Kidney epithelial cell (primary cell): ENCODE data around the gene EIF4A3. TPM values are rescaled to one million over a fixed set of nuclear protein-coding genes. Genes with fewer than 3 reads are reported as not detected.

Source experiments
- DNase-seq: peaks from one replicate; pipeline ENCODE4 v3.0.0-alpha.2; 2010; ENCODE audit warnings: low read depth
- H3K27me3 ChIP-seq: 2 replicates; pipeline ENCODE4 v1.6.0; 2011; ENCODE audit warnings: low read length; ENCODE audit not compliant: control insufficient read depth, insufficient read depth
- H3K36me3 ChIP-seq: 2 replicates; pipeline ENCODE4 v1.5.1; 2011; ENCODE audit warnings: low read length; ENCODE audit not compliant: control insufficient read depth, insufficient read depth
- H3K4me3 ChIP-seq: 2 replicates; pipeline ENCODE4 v1.5.1; 2011; ENCODE audit warnings: low read depth, mild to moderate bottlenecking, control low read depth, low read length
- CTCF ChIP-seq: IDR thresholded peaks from 2 replicates; pipeline ENCODE4 v1.5.1; 2011; ENCODE audit warnings: mild to moderate bottlenecking, moderate library complexity, low read length, control low read depth, inconsistent platforms; ENCODE audit not compliant: insufficient read depth, poor library complexity, severe bottlenecking
- total RNA-seq: library from RNA; depleted of rRNA; stranded (reverse); fragments of >200 nt; gene quantifications from 2 replicates; pipeline ENCODE4 v1.2.3, GENCODE V29; 2015

EIF4A3 gene
- total RNA-seq, 1 donor from 2014 or later, result 74.1 TPM

GRCh38 chr17:80129006-80129565 lies 17.8 kb downstream of the EIF4A3 start:
- TF ChIP-seq CTCF, result no peak
- no peak for DNase-seq
- no peak overlapping the region for H3K4me3 ChIP-seq

DNA sequence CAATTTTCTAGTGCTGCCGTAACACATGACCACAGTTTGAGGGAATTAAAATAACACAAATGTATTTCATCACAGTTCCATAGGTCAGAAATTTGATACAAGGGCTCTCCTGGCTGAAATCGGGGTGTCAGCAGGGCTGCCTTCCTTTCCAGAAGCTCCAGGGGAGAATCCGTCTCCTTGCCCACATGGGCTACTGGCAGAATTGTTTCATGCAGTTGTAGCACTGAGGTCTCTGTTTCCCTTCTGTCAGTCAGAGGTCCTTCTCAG lies 20.5 kb downstream of the EIF4A3 start:
- Histone ChIP-seq H3K27me3 (no peaks in the 10 kb centered on the region), H3K4me3 (no peak overlapping the region), H3K36me3 (no peaks in the 10 kb centered on the region)
- TF ChIP-seq CTCF, result no peak
- no peak for DNase-seq

More at GRCh38 chr17:80129006-80129565, 17.8 kb downstream of the EIF4A3 start:
- Histone ChIP-seq H3K36me3 (no peaks in the 10 kb centered on the region), H3K27me3 (no peaks in the 10 kb centered on the region)

- TF ChIP-seq CTCF, result no peak
- Histone ChIP-seq H3K27me3 (no peaks in the 10 kb centered on the region), H3K36me3 (no peaks in the 10 kb centered on the region), H3K4me3 (no peak overlapping the region)
- no peak for DNase-seq
Observed at GRCh38 chr17:80125656-80126448, 21.1 kb downstream of the EIF4A3 start.

GRCh38 chr17:80124351-80124981 lies 22.5 kb downstream of the EIF4A3 start:
- H3K36me3 ChIP-seq, result no peaks in the 10 kb centered on the region
- H3K27me3 ChIP-seq, result no peaks in the 10 kb centered on the region
- H3K4me3 ChIP-seq, result no peak overlapping the region
- peak; percentile 54 for DNase-seq
- TF ChIP-seq CTCF, result peak; percentile 58

GRCh38 chr17:80123791-80124190 lies 23.1 kb downstream of the EIF4A3 start:
- H3K4me3 ChIP-seq, result no peak overlapping the region
- no peaks in the 10 kb centered on the region for H3K27me3 ChIP-seq
- no peaks in the 10 kb centered on the region for H3K36me3 ChIP-seq
- no peak for TF ChIP-seq CTCF
- DNase-seq, result peak; percentile 18
